HG02678 (cell line): ENCODE results near the gene EYS.
"Not testable (repeated sequence)": the region's sequence is repeated elsewhere in the genome, so short reads cannot be mapped to it uniquely, and the experiment has no call there.

ENCODE experiments used
- ATAC-seq: cut with Tn5 transposase; IDR thresholded peaks from one replicate; pipeline ENCODE4 v1.9.1; 2021; ENCODE audit warnings: mild to moderate bottlenecking, moderate library complexity; ENCODE audit not compliant: unreplicated experiment

EYS gene

DNA sequence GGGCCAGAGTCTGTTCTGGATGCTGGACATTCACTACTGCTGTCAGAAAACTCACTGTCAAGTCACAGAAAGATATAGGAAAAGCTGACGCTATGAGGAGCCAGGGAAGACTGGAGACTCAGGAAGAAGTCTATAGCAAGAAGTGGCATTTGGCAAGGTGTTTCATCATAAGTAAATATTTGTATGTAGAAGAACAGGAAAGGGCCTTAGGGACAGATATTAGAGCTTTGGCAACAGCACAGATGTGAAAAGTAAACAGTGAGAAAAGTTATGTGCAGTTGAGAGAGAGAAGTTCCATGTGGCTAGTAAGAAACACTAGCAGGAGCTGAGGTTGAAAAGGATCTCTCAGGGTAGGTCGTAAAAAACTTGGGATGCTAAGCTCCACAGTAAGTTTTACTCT is 1202.5 kb downstream of the EYS start:
- ATAC-seq = no peak

DNA sequence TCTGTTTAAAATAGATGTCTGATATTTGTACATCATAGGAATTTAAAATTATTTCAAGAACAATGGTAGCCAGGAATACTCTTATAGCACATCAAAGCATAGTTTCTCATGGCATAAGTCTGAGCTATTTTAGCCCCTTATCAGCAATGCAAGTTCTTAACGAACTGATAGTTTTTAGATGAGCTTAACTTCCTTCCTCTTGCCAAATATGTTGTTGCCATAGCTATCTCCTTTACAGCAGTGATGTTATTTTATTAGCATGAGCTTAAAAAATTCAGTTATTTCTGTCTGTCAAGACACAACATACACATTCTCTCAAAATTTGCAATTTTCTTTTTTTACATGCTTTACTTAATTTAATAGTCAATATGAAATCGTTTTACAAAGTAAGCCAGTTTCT is 1204.2 kb downstream of the EYS start:
- ATAC-seq = no peak

DNA sequence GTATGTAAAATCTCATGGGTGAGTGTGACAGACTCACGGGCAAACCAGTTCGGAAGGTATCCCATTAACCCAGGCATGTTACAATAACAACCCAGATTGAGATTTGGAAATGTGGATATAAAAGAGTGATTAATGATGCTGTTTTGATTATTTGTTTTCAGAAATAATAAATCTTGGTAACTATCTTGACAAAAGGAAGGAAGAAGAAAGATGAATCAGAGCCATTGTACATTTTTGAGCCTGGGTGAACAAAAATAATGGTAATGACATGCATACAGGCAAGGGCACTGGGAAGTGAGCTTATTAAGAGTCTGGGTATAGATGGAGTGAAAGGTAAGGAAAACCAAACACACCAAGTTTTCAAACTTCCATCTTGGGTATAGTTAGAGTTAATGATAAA is 1209.4 kb downstream of the EYS start:
- ATAC-seq = no peak

DNA sequence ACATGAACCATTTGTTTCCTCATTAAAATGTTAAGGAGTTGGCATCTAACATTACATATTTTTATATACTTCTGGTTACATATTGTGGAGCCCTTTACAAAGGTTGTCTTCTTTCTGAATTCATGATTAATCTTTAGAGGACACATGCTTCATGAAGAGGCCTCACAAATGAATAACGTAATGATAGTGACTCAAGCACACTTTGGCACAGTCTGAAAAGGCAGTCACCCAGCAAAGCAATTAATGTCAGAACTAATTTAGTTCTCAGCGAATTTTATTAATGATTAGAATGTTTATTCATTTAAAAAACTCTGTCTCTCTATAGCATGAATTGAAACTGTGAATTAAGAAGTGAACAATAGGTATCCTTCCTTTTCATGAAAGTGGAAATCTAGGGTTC is 1217.3 kb downstream of the EYS start:
- ATAC-seq = no peak

DNA sequence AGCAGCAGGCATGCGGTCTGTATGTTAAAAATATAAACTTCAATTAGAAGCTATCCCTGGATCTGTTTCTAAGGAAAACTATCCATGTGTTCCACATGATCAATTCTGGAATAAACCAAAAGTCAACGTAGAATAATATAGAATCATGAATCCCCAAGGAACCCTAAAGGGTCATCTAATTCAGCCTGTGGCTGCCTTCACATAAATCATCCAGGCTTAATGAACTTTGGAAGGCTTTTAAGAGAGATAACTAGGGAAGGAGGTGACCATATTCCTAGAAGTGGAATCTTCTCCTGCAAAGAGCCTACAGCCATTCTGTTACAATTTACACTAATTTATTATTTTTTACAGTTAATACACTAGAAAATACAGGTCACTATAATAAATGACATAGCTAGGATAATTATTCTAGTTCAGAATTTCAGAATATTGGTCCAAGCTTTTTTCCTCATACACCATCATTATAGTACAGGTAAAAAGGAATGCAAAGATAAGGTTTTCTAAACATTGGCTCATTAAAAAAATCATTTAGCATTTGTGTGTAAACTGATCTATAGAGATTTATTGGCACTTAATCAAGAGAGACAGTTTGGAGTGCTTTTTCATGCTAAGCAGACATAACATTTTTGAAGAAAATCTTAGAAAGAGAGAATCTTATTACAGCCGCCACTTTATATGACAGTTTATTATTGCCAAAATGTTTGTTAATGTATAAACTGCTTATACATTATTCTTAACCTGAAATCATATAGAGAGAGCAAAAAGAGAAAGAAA is 1220.3 kb downstream of the EYS start:
- no peak for ATAC-seq

DNA sequence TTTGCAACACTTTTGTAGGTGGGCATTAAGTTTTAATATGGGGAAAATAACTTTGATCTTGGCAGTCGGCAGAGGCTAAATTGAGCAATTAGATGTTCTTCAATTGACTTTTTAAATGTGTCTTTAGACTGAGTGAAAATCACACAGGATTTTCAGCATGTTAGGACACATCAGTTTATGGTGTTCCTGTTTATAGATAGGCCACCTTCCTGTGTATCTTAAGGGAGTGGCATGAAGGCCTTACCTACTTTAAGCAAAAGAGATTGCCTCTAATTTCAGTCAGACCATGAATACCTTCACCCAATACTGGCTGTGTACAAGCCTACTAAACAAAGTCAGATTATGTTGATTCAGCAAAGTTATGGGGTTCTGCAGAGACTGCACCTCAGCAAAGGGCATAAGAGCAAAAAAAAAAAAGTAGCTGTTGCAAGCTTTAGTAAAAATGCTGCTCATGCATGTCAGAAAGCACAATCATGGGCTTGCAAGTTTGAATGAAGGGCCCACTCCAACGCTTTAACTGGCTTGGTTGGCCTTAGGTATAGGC is 1223.0 kb downstream of the EYS start:
- ATAC-seq = no peak

DNA sequence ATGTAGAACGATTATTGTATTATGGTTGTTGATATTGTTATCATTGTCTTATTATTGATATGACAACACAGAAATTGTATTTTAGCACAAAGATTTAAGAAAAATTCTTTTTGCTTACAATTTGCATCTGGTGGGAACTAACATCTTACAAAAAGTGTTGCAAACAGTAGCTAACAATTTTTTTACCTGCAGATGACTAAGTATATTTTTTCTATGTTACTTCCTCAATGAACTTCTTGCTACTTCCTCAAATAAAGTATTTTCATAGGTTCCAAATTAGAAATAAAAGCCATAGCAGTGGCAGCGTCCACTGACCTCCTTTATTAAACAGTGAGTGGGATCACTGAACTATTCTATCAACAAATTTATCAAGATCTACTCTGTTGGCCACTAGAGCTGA is 1224.4 kb downstream of the EYS start:
- ATAC-seq = no peak

DNA sequence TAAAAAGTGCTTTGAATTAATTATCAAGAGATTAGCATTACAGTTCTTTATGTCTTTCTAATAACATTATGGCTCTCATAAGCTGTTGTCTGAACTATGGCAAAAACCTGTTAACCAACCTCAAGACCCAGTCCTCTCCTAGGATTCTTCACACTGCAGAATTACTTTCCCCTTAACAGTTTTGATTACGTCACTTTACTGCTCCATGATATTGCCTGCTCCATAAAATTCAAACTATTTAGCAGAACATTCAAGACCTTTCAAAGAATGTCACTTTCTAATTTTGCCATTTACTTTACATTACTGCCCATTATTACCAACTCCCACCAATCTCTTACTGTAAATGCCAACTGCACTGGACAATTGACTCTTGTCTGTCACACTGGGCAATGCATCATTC is 1227.9 kb downstream of the EYS start:
- no peak for ATAC-seq

DNA sequence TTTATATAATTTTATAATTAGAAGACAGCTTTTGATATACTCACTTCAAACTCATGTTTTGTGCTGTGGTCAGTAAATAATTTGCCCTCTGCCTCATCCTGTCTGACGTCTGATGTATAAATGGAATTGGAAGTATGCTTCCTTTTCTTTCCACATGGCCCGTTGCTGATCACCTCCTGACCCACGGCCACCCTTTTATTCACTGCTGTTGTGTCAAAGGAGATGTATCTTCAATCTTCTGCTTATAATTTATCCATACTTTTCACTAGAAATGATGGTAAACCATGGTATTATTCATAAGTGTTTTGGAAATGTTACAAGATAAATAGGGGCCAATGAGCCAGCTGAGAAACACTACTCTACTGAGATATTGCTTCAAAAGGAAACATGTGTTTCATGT is 1229.6 kb downstream of the EYS start:
- no peak for ATAC-seq

DNA sequence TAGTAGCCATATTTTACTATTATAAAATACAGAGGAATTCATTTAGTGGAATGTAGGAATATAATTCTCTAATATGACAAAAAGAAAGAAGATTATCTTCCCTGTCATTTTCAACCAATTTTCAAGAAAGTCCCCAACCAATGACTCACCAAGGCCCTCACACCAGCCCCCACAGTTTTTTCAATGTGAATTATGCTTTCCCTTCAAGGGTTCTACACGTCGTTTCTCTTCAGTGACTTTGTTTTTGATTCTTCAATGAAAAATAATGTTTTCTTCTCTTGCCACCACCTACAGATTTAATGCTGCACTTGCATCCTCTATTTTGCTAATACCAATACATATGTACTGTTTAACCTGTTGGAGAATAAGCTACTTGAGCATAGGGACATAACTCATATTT is 1230.1 kb downstream of the EYS start:
- no peak for ATAC-seq

DNA sequence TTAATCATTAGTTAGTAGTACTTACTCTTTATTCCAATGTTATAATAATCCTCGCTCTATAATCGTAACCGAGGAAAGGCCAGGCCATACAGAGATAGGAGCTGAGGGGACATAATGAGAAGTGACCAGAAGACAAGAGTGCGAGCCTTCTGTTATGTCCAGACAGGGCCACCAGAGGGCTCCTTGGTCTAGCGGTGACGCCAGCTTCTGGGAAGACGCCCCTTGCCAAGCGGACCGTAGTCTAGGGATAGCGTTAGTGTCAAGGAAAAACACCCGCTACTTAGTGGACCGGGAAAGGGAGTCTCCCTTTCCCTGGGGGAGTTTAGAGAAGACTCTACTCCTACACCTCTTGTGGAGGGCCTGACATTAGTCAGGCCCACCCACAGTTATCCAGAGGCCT is 1237.6 kb downstream of the EYS start:
- ATAC-seq = not testable (repeated sequence)

DNA sequence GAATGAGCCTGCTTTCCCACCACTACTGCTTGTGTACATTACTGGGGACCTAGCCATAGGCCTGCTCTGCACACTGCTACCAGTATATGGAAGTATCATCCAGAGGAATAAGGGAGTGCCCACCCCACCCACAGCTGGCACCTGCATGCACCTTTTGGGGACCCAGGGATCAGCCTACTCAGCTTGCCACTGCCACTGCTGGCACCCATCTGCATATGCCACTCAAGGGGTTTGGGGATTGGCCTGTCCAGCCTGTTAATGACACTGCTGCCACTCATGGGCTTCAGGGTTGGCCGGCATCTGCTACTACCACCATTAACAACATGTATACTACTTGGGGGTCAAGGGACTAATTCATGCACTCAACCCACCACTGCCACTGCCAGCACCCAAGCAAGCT is 1239.4 kb downstream of the EYS start:
- no peak for ATAC-seq

DNA sequence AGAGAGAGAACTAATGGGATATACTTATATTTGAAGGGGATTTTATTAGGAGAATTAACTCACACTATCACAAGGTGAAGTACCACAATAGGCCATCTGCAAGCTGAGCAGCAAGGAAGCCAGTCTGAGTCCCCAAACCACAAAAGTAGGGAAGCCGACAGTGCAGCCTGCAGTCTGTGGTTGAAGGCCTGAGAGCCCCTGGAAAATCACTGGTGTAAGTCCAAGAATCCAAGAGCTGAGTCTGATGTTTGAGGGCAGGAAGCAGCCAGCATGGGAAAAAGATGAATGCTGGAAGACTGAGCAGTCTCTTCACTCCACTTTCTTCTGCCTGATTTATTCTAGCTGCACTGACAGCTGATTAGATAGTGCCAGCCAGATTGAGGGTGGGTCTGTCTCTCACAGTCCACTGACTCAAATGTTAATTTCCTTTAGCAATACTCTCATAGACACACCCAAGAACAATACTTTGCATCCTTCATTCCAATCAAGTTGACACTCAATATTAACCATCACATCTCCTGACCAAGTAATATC is 1247.5 kb downstream of the EYS start:
- no peak for ATAC-seq

DNA sequence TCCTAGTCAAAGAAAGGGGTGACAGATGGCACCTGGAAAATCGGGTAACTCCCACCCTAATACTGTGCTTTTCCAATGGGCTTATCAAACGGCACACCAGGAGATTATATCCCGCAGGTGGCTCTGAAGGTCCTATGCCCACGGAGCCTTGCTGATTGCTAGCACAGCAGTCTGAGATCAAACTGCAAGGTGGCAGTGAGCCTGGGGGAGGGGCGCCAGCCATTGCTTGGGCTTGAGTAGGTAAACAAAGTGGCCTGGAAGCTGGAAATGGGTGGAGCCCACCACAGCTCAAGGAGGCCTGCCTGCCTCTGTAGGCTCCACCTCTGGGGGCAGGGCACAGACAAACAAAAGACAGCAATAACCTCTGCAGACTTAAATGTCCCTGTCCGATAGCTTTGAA is 1258.9 kb downstream of the EYS start:
- ATAC-seq = not testable (repeated sequence)

DNA sequence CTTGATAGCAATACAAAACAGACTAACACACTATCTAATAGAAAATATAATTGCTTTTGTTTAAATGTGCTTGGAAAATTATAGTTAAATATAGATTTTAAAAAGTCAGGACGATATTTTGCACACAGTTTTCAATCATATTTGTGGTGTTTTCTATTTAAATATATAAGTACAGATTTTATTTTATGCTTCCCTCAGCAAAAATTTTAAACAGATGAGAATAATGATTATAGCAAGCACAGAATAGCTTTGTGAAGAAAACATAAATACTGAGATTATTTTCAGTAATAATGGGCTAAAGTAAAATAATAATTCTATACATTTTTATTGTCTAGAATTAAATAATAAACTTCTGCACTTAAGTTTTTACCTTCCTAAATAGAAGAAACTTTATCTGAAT is 1262.0 kb downstream of the EYS start:
- ATAC-seq = no peak

DNA sequence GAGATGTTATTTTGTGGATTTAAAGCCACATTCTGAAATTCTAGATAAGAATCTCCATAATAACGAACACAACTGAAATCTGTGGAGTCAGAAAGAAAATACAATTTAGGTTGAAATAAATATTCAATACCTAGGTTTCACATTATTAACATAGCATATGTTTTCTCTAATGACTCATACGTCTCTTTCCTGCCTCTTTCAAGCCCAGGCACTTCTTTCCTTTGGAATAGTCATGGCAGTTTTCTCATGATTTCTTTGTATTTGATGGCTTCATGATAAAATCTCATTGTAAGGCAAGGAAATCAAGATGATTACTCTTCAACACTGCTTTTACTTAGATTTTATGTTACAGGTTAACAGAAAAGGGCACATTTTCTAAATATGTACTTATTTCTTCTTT is 1267.8 kb downstream of the EYS start:
- ATAC-seq = no peak

DNA sequence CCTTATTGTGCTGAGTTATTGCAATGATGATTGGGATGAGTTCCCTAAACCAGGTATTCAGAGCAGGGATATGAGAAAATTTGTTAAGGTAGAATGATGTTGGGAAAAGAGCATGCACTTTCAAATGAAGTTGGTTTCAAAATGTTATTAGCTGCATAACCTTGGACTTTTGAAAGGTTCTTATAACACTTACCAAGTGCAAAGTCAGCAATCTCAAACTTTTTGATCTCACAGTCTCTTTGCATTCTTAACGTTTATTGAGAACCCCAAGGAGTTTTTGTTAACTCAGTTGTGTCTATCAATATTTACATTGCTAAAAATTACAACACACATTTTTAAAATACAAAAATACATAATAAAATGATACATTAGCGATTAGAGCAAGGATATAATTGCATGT is 1269.0 kb downstream of the EYS start:
- ATAC-seq = no peak

DNA sequence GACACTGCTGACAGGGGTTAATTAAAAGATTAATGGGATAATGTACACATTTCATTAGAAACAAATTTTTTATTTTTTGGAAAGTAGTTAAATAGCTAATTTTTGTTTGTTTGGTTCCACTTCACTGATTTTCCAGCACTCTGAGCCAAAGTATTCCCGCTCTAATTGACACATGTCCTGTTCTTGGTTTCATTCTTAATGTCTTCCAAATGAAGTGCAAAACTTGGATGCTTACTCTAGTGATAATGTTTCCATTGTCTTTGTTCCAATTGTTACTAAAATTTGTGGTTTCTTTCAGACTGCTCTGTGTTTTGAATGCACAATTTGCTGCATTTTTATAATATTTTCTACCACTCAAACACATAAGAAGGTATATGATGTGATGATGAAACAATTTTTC is 1277.1 kb downstream of the EYS start:
- ATAC-seq = no peak

DNA sequence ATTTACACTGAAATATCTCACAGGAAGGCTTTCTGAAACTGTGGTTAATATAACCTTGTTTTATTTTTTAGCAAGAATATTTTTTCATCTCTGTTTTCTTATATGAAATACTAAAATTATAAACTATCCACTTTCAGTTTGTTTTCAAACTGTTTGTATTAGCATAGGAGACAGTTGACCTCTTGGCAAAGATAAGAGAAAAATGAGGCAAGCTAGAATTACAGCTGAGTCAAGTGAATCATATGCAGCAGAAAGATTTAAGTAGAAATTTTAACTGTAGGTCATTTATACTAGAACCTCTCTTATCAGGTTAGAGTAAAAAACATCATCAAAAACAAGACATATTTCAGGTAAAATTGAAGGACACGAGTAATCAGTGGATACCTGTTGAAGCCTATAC is 1278.8 kb downstream of the EYS start:
- no peak for ATAC-seq

DNA sequence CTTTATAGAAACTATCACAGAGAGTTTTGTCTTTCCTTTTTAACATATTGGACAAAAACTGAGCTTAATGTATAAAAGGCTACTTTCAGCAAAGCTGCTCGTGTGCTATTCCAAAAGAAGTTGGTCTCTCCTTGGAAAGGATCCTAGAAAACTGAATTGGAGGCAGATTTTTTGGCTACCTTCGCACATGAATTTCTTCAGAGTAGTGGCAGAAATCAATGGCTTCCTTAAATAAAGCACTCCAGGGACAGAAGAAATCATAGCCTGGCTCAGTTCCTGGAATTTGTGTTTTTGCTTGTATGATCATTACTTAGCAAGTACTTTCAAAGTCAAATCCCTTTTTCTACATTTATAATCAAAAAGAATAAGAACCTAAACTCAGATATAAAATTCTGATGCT is 1291.1 kb downstream of the EYS start:
- ATAC-seq = no peak

DNA sequence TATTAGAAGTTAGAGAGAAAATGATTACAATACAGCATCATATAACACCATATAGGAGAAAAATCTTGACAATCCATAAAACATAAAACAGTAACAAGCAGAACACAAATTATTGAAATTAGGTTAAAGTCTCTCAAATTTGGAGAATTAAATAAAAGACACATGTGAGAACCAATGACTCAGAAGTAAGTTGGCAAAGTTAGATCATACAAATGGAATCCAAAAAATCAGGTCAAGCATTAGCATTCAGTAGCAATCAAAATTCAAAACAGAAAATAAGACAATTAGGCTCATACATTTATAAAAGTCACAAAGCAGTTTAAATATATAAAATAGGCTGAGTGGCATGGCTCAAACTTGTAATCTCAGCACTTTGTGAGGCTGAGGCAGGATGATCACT is 1295.8 kb downstream of the EYS start:
- no peak for ATAC-seq

DNA sequence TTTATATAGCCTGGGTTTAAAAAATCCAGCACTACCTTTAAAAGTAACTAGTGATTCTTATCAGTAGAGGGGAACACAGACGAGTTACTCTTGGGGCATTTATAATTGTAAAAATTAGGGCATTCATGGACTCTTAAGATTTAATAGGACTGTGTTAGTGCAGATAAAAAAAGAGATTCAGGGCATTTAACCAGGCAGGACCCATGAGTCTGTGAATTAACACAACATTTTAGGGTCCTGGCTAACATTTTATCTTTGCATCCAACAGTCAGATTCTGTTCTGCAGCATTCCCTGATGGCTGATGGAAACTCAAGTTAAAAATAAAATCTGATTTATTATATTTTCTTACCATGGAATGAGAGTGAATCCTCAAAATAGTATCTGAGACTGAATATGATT is 1297.1 kb downstream of the EYS start:
- ATAC-seq = no peak

DNA sequence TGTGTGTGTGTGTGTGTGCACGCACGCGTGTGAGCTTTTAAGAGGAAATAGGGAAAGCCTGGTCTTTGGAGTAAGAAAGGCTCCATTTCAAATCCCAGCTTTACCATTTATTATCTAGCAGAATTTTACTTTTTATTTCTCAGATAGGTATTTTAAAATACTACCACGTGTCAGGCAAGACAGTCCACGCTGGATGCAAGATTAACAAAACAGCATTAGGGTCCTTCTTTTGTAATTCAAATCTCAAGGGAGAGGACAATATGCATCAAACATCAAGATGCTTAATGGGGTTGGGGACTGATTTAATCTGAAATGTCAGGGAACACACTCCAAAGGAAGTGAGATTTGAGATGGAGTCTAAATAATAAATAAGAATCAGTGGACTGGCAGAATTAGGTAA is 1302.6 kb downstream of the EYS start:
- ATAC-seq = no peak
